Mucosa of gallbladder (tissue), 1 donor: ENCODE results near the gene PTGES2. TPM values are rescaled to one million over a fixed set of nuclear protein-coding genes. Genes with fewer than 3 reads are reported as not detected.
A peak's percentile ranks its signal among the peaks of the same experiment; 100 is the strongest.
"Not testable (repeated sequence)": the region's sequence is repeated elsewhere in the genome, so short reads cannot be mapped to it uniquely, and the experiment has no call there.

Experiments
- DNase-seq: peaks from one replicate; pipeline ENCODE4 v3.0.0-alpha.2; 2020; ENCODE audit warnings: low spot score
- total RNA-seq: library from RNA; stranded (reverse); gene quantifications from one replicate; pipeline ENCODE4 v1.2.1, GENCODE V29; 2021
- donor health status: DM: no; HTN: no; CAD: no.

Gene PTGES2
- total RNA-seq, 1 donor from 2014 or later: 61.5 TPM

GRCh38 chr9:128118971-128119665 is 8.4 kb downstream of the PTGES2 start:
- DNase-seq: no peak

DNA sequence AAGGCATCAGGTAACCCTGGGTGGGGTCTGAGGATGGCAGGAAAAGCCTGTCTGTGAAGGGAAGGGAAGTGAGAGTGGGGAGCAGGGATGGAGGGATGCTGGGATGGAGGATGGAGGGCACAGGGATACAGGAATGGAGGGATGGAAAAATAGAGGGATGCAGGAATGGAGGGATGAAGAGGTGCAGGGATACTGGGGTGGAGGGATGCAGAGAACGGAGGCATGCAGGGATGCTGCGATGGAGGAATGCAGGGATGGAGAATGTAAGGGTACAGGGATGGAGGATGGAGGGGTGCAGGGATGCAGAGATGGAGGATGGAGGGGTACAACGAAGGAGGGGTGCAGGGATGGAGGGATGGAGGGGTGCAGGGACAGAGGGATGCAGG is 9.1 kb downstream of the PTGES2 start:
- DNase-seq: no peak

- peak; percentile 96 for DNase-seq
These were observed 9.7 kb downstream of the PTGES2 start for GRCh38 chr9:128117613-128118471.

DNA sequence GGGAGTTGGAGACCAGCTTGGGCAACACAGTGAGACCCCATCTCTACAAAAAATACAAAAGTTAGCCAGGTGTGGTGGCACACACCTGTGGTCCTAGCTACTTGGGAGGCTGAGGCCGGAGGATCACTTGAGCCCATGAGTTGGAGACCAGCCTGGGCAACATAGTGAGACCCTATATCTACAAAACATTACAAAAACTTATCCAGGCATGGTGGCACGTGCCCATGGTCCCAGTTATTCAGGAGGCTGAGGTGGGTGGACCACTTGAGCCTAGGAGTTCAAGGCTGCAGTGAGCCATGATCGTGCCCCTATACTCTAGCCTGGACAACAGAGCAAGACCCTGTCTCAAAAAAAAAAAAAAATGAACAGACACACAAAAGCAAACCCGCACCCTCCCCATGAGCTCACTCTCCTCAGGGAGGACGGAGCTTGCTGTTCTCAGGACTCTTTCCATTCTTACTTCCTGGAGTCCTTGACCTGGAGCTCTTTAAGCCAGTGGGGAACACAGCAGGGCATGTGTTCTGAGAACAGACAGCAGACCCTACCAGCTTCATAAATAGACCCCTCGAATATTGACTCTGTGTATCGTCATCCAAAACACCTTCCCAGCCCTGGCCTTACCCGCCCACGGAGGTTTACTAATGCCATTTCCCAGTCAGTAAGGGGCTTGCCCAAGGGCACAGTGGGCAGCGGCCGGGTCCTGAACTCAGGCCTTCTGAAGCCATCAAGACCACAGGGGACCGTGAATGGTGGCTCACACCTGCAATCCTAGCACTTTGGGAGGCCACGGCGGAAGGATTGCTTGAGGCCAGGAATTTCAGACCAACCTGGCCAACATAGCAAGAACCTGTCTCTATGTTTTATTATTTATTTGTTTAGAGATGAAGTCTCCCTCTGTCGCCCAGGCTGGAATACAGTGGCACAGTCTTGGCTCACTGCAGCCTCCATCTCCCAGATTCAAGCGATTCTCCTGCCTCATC is 11.1 kb downstream of the PTGES2 start:
- no peak for DNase-seq

DNA sequence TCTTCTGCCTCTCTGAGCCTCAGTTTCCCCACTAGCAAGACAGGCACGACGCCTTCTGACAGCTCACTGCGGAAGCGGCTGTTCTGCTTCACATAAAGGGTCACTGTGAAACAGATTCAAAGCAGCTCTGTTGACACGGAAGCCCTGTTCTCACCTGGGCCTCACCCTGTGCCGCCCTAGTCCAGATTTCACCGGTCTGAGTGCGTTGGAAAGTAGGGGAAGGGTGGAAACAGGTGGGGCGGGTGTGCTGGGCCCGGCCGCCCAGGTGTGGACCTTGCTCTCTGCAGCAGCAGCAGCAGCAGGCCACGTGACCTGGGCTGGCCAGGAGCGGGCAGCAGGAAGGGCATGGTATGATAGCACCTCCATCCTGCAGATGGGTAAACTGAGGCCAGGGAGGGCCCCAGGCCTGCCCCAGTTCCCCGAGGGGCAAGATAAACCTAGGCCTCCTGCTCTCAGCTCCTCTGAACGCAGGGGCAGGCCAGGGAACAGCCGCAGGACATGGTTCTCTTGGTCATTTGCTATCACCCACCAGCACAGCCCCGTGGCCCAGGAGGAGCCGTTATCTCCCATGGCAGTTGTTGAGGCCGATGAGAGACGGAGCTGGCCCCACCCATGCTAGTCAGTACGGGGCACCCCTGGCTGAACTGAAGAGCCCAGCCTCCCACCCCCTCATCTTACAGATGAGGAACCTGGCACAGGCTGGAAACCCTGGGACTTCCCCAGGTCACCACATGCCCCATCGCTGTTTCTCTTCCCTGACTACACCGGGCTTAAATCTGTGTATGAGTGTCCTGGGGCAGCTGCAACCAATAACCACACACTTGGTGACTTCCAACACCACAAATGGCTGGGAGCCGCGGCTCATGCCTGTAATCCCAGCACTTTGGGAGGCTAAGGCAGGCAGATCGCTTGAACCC is 12.1 kb downstream of the PTGES2 start:
- DNase-seq: peak; percentile 93

GRCh38 chr9:128114326-128115186 is 13.0 kb downstream of the PTGES2 start:
- DNase-seq: no peak

GRCh38 chr9:128113526-128114325 is 13.8 kb downstream of the PTGES2 start:
- no peak for DNase-seq

DNA sequence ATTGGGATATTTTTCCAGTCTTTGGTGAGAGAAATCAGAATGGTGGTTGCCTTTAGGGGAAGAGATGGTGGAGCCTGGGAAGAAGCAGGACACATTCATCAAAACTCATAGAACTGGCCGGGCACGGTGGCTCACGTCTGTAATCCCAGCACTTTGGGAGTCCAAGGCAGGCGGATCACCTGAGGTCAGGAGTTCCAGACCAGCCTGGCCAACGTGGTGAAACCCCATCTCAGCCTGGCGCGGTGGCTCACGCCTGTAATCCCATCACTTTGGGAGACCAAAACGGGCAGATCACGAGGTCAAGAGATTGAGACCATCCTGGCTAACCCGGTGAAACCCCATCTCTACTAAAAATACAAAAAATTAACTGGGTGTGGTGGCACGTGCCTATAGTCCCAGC is 15.8 kb downstream of the PTGES2 start:
- not testable (repeated sequence) for DNase-seq

- no peak for DNase-seq
These were observed 18.3 kb downstream of the PTGES2 start for GRCh38 chr9:128109050-128109709.

DNA sequence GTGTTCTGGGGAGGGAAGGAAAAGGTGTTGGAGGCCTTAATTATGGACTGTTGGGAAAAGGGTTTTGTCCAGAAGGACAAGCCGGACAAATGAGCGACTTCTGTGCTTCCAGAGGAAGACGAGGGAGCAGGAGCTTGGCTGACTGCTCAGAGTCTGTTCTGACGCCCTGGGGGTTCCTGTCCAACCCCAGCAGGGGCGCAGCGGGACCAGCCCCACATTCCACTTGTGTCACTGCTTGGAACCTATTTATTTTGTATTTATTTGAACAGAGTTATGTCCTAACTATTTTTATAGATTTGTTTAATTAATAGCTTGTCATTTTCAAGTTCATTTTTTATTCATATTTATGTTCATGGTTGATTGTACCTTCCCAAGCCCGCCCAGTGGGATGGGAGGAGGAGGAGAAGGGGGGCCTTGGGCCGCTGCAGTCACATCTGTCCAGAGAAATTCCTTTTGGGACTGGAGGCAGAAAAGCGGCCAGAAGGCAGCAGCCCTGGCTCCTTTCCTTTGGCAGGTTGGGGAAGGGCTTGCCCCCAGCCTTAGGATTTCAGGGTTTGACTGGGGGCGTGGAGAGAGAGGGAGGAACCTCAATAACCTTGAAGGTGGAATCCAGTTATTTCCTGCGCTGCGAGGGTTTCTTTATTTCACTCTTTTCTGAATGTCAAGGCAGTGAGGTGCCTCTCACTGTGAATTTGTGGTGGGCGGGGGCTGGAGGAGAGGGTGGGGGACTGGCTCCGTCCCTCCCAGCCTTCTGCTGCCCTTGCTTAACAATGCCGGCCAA is 19.1 kb downstream of the PTGES2 start:
- no peak for DNase-seq

GRCh38 chr9:128107468-128108268 is 19.9 kb downstream of the PTGES2 start:
- no peak for DNase-seq

DNA sequence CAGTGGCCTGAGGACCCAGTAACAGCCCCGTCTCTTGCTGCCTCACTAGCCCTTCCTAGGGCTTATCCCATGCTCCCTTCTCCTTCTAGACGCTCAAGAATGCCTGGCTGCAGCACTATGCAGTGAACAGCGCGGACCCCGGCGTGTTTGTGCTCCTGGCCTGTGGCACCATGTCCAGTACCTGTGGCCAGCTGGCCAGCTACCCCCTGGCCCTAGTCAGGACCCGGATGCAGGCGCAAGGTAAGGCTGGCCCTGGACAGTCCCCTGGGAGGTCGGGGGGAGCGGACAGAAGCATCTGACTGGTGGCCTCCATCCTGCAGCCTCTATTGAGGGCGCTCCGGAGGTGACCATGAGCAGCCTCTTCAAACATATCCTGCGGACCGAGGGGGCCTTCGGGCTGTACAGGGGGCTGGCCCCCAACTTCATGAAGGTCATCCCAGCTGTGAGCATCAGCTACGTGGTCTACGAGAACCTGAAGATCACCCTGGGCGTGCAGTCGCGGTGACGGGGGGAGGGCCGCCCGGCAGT is 20.5 kb downstream of the PTGES2 start:
- no peak for DNase-seq

GRCh38 chr9:128106181-128106939 is 21.2 kb downstream of the PTGES2 start:
- DNase-seq: no peak

- DNase-seq: no peak
These were observed 21.9 kb downstream of the PTGES2 start for GRCh38 chr9:128105538-128106175.

DNA sequence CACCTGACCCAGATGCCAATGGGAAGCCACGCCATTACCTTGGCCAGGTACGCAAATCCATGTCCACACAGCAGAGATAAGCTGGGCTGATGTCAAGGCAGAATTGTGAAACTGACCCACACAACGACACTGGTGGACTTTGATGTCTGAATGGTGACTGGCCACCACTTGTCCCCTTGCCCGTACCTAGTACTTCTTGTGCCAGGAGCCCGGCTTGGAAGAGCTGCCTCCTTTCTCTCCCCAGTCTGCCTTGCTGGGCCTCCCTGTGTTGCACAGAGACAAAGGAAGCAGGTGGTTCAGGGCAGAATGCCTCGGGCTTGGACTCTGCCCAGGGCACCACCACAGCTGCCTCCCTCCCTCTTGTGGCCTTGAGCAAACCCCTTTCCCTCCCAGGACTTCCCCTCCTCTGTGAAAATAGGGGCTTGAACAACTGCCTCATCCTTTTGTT is 23.3 kb downstream of the PTGES2 start:
- DNase-seq: peak; percentile 91
